ENCODE data around the gene FBXL2. TPM values are rescaled to one million over a fixed set of nuclear protein-coding genes. Genes with fewer than 3 reads are reported as not detected.
"Not testable (repeated sequence)": the region's sequence is repeated elsewhere in the genome, so short reads cannot be mapped to it uniquely, and the experiment has no call there.

FBXL2 gene
- total RNA-seq, 1 donor from 2014 or later = 1.5 TPM

DNA sequence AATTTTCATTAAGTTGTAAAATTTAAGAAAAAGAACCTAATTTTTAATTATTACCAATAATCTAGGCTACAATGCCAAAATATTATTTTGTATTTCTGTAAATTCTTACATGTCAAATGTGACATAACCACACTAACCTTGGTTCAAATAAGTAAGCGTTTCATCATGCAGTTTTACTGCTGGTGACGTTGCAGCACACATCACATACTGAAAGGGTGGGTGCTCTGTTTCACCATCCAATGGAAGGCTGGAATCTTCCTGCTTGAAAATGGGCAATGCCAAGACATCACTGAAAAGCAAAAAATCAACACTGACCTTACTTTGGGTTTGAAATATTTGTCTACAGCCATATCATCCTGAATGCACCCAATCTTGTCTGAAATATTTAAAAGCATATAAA, 148.2 kb downstream of the FBXL2 start:
- intact Hi-C loops (cut with micrococcal nuclease) = no loop called here
- Histone ChIP-seq H3K27me3 (ENCODE audit: low read depth) (no peaks in the 10 kb centered on the region), H3K4me1 (peaks cover 54% of the 10 kb centered on the region), H3K27ac (replicated peaks) (no peak overlapping the region), H3K9me3 (replicated peaks) (no peaks in the 10 kb centered on the region), H3K36me3 (peaks cover 41% of the 10 kb centered on the region), H3K4me3 (no peak overlapping the region)
- TF ChIP-seq, protein P1, sequence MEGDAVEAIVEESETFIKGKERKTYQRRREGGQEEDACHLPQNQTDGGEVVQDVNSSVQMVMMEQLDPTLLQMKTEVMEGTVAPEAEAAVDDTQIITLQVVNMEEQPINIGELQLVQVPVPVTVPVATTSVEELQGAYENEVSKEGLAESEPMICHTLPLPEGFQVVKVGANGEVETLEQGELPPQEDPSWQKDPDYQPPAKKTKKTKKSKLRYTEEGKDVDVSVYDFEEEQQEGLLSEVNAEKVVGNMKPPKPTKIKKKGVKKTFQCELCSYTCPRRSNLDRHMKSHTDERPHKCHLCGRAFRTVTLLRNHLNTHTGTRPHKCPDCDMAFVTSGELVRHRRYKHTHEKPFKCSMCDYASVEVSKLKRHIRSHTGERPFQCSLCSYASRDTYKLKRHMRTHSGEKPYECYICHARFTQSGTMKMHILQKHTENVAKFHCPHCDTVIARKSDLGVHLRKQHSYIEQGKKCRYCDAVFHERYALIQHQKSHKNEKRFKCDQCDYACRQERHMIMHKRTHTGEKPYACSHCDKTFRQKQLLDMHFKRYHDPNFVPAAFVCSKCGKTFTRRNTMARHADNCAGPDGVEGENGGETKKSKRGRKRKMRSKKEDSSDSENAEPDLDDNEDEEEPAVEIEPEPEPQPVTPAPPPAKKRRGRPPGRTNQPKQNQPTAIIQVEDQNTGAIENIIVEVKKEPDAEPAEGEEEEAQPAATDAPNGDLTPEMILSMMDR (IDR thresholded peaks at IDR 0.05; ENCODE audit: borderline replicate concordance) = no peak
- DNase-seq = no peak

DNA sequence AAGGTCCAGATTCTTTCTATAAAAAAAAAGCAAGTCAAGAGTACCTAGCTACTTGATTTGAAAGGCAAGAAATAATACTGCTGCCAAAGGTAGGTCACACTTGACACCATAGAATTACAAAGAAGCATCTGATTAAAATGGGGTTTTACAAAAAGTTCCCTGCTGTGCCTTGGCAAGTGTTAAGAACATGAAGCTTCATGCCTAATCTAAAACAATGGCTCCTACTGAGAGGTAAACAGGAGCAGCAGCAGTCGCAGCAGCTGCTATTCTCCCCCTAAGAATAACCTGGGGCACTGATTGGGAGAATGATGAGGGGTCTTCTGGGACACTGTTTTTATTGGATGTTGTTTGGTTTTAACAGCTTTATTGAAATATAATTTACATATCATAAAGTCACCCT, 148.8 kb downstream of the FBXL2 start:
- Histone ChIP-seq H3K27me3 (ENCODE audit: low read depth) (no peaks in the 10 kb centered on the region), H3K9me3 (replicated peaks) (no peaks in the 10 kb centered on the region), H3K4me1 (peaks cover 59% of the 10 kb centered on the region), H3K36me3 (peaks cover 34% of the 10 kb centered on the region), H3K27ac (replicated peaks) (no peak overlapping the region), H3K4me3 (no peak overlapping the region)
- DNase-seq = no peak
- intact Hi-C loops (cut with micrococcal nuclease) = no loop called here
- TF ChIP-seq, protein P1 (IDR thresholded peaks at IDR 0.05; ENCODE audit: borderline replicate concordance) = no peak

DNA sequence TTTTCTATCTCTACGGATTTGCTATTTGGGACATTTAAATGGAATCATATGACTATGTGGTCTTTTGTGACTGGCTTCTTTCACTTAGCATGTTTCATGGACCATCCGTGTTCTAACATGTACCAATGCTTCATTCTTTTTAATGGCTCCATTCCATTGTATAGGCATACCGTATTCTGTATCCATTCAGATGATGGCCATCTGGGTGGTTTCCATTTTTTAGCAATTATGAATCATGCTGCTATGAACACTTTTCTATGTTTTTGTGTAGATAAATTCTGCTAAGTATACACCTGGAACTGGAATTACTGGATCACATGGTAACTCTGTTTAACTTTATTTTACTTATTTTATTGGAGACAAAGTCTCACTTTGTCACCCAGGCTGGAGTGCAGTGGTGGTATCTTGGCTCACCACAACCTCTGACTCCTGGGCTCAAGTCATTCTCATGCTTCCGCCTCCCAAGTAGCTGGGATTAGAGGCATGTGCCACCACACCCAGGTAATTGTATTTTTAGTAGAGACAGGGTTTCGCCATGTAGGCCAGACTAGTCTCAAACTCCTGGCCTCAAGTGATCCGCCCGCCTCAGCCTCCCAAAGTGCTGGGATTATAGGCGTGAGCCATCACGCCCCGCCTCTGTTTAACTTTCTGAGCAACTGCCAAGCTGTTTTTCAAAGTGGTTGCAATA, 149.5 kb downstream of the FBXL2 start:
- no peak overlapping the region for H3K27ac ChIP-seq (replicated peaks)
- no peaks in the 10 kb centered on the region for H3K27me3 ChIP-seq (ENCODE audit: low read depth)
- H3K4me3 ChIP-seq = no peak overlapping the region
- intact Hi-C loops (cut with micrococcal nuclease) = no loop called here
- no peaks in the 10 kb centered on the region for H3K9me3 ChIP-seq (replicated peaks)
- TF ChIP-seq, protein P1 (IDR thresholded peaks at IDR 0.05; ENCODE audit: borderline replicate concordance) = no peak
- peaks cover 66% of the 10 kb centered on the region for H3K4me1 ChIP-seq
- H3K36me3 ChIP-seq = peaks cover 27% of the 10 kb centered on the region
- no peak for DNase-seq

DNA sequence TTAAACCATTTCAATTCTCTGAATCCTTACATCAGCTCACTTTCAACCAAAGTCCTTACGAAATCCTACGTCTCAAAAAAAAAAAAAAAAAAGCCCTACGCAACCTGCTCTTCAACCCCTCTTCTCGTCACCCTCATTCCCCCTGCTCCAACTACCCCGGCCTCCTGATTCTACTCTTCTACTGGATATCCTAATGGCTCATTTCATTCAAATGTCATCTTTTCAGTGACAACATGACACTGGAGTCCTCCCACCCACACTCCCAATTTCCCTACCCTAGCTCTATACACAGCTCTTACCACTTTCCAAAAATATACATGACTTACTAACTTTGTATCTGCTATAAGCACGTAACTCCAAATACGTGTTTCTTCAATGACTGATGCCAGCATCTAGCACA, 151.5 kb downstream of the FBXL2 start:
- TF ChIP-seq, protein P1 (IDR thresholded peaks at IDR 0.05; ENCODE audit: borderline replicate concordance) = no peak
- Histone ChIP-seq H3K9me3 (replicated peaks) (no peaks in the 10 kb centered on the region), H3K36me3 (peaks cover 11% of the 10 kb centered on the region), H3K4me3 (no peak overlapping the region), H3K27me3 (ENCODE audit: low read depth) (no peaks in the 10 kb centered on the region), H3K27ac (replicated peaks) (no peak overlapping the region), H3K4me1 (peaks cover 81% of the 10 kb centered on the region)
- intact Hi-C loops (cut with micrococcal nuclease) = no loop called here
- DNase-seq = no peak

DNA sequence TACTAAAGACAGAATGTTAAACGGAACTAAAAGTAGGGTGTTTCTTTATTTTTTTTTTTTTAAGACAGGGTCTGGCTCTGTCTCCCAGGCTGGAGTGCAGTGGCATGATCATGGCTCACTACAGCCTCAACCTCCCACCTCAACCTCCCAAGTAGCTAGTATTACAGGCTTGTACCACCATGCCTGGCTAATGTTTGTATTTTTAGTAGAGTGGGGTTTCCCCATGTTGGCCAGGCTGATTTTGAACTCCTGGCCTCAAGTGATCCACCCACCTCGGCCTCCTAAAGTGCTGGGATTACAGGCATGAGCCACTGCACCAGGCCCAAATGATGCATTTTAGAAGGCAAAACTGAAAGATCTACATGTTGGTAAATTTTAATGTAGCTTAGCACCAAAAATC, 152.1 kb downstream of the FBXL2 start:
- peaks cover 80% of the 10 kb centered on the region for H3K4me1 ChIP-seq
- H3K27ac ChIP-seq (replicated peaks); intact Hi-C loops (cut with micrococcal nuclease): not testable (repeated sequence)

DNA sequence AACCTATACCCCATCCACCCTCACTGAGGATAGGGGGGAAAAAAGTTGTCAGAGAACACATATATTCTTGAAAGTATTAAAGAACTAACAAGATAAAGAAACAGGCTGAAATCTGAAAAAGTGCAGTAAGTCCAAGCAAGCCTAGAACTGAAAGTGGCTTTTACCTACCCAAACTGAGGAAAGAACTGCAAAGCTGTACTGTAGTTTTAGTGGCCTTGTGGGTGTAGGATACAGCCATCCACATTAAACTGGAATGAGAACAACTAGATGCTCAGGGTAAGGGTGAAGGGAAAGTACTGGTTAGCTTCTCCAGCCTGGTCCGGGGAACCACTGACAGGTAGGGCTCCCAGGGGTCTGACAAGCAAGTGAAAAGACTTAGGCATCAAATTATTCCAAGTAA, 152.8 kb downstream of the FBXL2 start:
- Histone ChIP-seq H3K36me3 (peaks cover 2% of the 10 kb centered on the region), H3K27ac (replicated peaks) (no peak overlapping the region), H3K4me3 (no peak overlapping the region), H3K27me3 (ENCODE audit: low read depth) (no peaks in the 10 kb centered on the region), H3K4me1 (peaks cover 80% of the 10 kb centered on the region), H3K9me3 (replicated peaks) (no peaks in the 10 kb centered on the region)
- intact Hi-C loops (cut with micrococcal nuclease) = no loop called here
- TF ChIP-seq, protein P1 (IDR thresholded peaks at IDR 0.05; ENCODE audit: borderline replicate concordance) = no peak
- DNase-seq = no peak

More for the DNA sequence above, 152.1 kb downstream of the FBXL2 start:
- not testable (repeated sequence) for H3K9me3 ChIP-seq (replicated peaks); H3K27me3 ChIP-seq (ENCODE audit: low read depth); H3K36me3 ChIP-seq; H3K4me3 ChIP-seq; DNase-seq
